ENCODE measurements around the gene FZD10. TPM values are rescaled to one million over a fixed set of nuclear protein-coding genes. Genes with fewer than 3 reads are reported as not detected.

The FZD10 gene, protein sequence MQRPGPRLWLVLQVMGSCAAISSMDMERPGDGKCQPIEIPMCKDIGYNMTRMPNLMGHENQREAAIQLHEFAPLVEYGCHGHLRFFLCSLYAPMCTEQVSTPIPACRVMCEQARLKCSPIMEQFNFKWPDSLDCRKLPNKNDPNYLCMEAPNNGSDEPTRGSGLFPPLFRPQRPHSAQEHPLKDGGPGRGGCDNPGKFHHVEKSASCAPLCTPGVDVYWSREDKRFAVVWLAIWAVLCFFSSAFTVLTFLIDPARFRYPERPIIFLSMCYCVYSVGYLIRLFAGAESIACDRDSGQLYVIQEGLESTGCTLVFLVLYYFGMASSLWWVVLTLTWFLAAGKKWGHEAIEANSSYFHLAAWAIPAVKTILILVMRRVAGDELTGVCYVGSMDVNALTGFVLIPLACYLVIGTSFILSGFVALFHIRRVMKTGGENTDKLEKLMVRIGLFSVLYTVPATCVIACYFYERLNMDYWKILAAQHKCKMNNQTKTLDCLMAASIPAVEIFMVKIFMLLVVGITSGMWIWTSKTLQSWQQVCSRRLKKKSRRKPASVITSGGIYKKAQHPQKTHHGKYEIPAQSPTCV
- under 1 TPM; 0.14 to 0.40 TPM for total RNA-seq
- long read RNA-seq, partial matches to known transcripts, result 0 of 4 reads
- long read RNA-seq, other reads (novel, unspliced or antisense), result 0 of 4 reads

DNA sequence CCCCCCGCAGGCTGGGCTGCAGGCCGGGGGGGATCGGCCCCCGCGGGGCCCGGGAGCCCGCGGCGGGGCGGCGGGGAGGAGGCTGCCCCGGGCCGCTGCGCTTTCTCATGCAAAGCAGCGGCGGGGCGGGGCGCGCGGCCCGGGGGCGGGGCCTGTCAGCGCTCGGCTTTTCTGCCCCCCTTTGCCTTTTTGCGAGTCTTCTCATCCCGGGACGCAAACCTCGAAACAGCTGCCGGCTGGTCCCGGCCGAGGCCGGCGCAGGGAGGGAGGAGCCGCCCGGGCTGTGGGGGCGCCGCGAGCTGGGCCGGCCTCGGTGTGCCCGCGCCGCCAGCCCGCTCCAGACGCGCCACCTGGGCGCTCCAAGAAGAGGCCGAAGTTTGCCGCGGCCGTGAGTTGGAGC lies at the start of gene FZD10:
FZD10 (plus strand) TSS at position 198 of the 400 bp plus-strand sequence. CDS start 479 bp downstream, outside the sequence.
- DNase-seq, result peak; percentile 19 to 25
- no peak for ATAC-seq
- intact Hi-C loops (cut with DNase I, micrococcal nuclease), result no loop called here

DNA sequence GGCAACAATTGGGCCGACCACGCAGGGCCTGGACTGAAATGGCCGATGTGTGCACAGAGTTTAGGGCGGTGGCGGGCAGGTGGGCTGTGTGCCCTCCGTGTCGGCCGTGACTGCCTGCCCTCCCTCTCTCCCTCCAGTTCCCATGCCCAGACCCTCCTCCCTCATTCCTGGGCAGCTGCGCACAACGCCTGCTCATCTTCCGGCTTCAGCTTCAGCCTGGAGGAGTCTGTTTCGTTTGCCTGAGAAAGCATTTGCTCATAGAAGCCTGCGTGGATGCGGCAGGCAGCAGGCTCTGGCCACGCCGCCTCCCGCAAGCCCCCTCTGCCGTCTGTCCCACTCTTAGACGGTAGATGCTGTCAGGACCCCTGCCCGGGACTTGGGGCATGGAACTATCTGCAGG lies 47.3 kb upstream of the FZD10 start:
- no peak for DNase-seq
- ATAC-seq, result no peak
- intact Hi-C loops (cut with DNase I, micrococcal nuclease), result no loop called here

DNA sequence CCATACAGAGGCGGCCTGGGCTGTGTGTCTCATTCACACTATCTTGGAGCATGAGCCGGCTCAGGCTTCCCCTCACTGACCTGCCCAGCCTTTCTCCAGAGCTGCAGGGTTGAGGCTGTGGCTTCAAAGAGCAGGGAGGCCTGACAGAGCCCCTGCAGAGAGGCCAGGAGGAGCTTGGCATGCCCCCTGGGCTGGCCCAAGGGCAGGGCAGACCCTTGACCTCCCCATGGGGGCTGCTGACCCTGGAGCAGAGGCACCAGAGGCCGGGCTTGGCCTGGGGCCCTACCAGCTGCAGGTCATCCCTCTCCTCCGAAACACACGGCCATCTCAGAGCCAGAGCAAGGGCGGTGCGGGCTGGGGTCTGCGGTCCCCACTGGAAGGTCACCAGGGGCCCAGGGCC lies 46.6 kb upstream of the FZD10 start:
- DNase-seq, result no peak
- intact Hi-C loops (cut with DNase I, micrococcal nuclease), result no loop called here
- no peak for ATAC-seq

DNA sequence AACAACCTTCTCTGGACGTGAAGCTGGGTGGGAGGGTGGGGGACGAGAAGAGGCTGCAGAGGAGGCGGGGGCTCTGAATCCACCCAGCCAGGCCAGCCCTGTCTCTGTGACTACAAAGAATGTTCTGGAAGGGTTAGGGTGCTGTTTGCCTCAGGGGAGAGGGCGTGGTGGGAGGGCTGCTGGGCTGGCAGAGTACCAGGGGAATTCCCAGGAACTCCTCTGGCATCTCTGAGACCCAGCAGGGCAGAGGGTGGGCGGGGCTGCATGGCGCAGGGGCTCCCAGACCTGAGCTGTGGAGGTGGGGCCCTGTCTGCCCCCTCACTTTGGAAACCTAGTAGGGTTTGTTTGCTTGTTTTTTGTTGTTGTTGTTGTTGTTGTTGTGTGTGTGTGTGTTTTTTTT lies 45.5 kb upstream of the FZD10 start:
- no peak for ATAC-seq
- intact Hi-C loops (cut with DNase I, micrococcal nuclease), result no loop called here
- DNase-seq, result no peak

DNA sequence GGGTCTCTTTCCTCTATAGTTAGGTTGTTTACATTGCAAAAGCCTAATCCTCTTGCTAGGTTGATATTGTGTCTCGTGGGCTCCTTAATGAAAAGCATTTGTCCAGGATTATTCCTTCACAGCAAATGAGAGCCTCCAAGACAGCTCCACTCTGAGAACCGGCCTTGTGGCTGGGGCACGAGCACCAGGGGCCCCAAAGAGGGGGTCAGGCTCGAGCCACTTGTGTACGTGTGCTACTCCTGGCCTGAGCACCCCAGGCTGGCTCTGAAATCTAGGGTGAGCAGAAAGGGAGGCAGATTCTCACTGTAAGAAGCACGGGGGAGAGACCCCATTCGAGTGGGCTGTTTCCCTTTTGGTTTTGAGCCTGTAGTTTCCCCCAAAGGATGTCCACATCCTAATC lies 45.0 kb upstream of the FZD10 start:
- intact Hi-C loops (cut with DNase I, micrococcal nuclease), result no loop called here
- no peak for DNase-seq
- ATAC-seq, result no peak

DNA sequence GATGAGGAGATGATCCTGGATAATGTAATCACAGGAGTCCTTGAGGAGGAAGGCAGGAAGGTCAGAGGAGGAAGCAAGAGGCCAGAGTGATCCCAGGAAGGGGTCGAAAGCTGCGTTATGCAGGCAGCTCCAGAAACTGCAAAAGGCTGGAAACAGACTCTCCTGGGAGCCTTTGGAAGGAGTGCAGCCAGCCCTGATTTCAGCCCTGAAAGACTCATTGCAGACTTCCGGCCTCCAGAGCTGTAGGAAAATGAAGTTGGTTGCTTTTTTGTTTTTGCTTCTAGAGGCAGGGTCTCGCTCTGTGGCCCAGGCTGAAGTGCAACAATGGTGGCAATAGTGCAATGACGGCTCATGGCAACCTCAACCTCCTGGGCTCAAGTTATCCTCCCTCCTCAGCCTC lies 44.6 kb upstream of the FZD10 start:
- no peak for DNase-seq
- intact Hi-C loops (cut with DNase I, micrococcal nuclease), result no loop called here
- ATAC-seq, result no peak

DNA sequence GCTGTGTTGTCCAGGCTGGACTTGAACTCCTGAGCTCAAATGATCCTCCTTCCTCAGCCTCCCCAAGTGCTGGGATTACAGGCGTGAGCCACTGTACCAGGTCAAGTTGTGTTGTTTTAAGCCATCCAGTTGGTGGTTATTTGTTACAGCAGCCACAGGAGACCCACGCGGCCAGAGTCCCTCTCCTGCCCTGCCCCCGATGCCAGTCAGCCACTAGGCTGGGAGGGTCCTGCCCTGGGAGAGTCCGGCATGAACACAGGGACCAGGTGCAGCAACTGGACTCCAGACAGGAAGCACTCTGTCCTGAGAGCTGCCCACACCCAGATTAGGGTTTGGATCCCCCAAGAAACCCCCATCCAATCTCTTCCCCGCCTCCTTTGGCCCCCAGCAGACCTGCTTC lies 44.1 kb upstream of the FZD10 start:
- DNase-seq (no peak), ATAC-seq (no peak)

DNA sequence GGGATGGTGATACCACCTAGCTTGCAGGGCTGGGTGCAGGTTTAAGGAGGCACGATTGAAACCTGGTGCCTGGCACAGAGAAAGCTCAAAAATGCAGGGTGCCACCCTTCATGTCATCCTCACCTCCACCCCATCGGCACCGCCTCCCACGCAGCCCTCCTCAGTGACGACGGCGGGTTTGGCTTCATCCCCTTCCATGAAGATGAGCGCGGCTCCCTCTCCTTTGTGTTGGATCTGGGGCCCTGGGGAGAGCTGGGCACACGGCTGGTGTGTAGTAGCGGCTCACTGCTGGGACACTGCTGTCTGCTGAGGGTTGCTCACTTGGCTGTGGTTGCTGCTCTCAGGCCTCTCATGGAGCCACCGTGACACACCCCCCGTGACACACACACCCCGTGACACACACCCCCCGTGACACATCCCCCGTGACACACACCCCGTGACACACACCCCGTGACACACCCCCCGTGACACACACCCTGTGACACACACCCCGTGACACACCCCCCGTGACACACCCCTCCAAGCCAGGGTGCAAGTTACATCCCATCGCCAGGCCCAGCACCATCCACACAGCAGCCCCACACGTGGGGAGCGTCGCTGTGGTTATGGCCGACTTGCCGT lies 42.9 kb upstream of the FZD10 start:
- intact Hi-C loops (cut with DNase I, micrococcal nuclease), result no loop called here
- ATAC-seq, result no peak
- no peak for DNase-seq

More for the DNA sequence above, 44.1 kb upstream of the FZD10 start:
- intact Hi-C loops (cut with DNase I, micrococcal nuclease), result no loop called here

DNA sequence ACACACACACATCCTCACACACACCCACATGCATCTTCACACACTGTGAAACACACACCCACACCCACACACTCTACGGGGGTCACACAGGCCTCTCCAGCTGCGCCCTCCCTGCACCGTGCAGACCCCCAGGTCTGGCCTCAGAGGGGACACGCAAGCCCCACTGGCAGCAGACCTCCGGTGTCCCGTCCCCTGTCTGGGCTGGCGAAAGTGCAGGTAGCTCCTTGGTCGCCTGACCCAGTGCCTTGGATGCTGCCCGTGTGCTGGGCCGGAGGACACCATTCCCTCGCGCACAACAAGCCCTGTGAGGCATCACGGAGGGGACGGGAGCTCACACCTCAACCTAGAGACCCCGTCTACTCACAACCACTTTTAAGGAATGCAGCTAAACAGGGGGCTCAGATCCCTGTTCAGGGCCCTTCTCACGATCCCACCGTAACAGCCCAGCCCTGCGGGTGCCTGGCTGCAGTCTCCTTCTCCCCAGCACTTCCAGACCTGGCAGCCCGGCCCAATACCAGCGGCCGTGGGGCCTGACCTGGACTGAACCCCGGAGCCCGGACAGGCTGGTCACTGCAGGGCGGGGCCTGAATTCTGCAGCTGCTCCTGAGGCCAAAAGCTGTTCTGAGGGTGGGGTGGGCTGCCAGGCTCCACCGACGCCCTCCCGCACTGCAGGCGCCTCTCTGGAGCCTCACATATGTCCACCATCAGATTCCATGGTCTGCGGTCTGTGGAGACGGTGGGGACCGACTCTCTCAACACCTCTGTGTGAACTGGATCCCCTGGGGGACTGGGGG lies 42.1 kb upstream of the FZD10 start:
- intact Hi-C loops (cut with DNase I, micrococcal nuclease), result no loop called here
- no peak for DNase-seq
- no peak for ATAC-seq

DNA sequence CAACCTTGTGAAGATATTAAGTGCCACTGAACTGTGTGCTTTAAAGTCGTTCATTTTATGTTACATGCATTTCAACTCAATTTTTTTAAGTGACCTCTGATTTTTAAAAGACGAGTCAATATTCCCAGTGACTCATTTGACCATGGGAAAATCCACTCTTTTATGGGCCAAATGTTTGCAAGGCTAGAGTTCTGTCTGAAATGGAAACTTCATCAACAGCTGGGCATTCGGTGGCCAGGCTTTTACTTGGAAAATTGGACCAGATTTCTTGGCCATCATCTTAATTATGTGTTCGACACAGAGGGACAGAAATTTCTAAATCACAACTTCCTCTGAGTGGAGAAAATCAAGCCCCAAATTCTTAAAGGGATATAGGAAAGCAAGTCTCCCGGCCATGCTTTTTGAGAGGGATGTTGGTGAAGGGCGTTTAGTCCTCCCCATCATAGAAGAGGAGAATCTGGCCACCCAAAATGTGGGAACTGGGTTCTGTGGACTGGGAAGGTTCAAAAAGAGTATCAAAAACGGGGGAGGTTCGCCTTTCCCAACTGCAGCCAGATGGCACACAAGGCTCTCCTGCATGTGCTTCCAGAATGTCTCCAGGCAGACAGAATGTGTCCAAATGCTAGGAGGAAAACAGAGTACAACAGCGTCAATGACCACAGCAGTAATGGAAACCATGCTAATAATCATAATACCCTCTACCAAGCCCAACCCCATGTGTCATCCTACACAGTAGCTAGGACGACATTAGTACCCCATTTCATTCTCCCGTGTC lies 40.9 kb upstream of the FZD10 start:
- DNase-seq (no peak), ATAC-seq (no peak)
- intact Hi-C loops (cut with DNase I, micrococcal nuclease), result no loop called here

DNA sequence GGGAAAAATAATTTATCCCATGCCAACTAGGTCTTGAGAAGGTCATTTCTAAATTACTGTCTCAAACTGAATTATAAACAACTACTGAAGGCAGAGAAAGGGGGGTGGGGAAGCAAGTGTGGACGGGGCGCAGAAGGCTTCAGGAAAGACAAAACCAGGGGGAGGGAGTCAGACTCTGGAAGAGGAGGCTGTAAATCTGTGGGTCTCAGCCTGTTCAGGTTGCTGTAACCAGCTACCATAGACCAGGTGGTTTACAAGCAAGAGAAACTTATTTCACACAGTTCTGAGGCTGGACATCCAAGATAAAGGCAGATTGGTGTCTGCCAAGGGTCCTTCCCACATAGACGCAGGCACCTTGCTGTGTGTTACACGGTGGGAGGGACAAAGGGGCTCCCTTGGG lies 39.9 kb upstream of the FZD10 start:
- no peak for DNase-seq
- intact Hi-C loops (cut with DNase I, micrococcal nuclease), result no loop called here

DNA sequence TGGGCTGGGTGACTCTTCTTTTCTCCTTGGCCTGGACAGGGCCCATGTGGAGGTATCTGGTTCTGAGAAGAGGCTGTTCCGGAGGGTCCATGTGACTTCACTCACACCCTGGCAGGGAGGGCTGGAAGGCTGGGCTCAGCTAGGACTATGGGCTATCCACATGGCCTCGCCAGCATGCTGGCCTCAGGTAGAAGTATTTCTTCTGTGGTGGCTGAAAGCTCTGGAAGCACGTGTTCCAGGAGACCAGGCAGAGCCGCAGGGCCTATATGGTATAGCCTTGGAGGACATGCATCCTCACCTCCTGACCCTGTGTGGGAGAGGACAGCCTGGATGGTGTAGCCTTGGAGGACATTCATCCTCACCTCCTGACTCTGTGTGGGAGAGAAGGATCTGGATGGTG lies 38.2 kb upstream of the FZD10 start:
- no peak for ATAC-seq
- intact Hi-C loops (cut with DNase I, micrococcal nuclease), result no loop called here
- no peak for DNase-seq

More for the DNA sequence above, 39.9 kb upstream of the FZD10 start:
- no peak for ATAC-seq

DNA sequence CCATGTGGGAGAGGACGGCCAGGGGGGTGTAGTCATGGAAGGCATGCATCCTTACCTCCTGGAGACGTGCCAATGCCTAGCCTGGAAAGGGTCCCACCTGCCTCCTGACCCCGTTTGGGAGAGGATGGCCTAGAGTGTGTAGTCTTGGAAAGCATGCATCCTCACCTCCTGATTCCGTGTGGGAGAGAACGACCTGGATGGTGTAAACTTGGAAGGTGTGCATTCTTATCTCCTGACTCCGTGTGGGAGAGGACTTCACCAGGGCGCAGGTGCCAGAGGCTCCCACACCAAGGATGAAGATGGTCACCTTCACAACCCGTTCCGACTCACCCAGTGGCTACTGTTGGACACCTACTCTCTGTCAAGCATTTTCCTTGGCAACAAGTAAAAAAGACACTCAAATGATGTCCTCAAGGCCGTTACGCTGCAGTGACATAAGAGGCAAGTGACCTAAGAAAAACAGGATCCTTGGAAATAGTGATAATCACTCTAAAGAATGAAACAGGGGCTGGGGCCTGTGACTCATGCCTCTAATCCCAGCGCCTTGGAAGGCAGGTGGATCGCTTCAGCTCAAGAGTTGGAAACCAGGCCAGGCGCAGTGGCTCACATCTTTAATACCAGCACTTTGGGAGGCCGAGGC lies 37.5 kb upstream of the FZD10 start:
- intact Hi-C loops (cut with DNase I, micrococcal nuclease), result no loop called here
- DNase-seq (no peak), ATAC-seq (no peak)

DNA sequence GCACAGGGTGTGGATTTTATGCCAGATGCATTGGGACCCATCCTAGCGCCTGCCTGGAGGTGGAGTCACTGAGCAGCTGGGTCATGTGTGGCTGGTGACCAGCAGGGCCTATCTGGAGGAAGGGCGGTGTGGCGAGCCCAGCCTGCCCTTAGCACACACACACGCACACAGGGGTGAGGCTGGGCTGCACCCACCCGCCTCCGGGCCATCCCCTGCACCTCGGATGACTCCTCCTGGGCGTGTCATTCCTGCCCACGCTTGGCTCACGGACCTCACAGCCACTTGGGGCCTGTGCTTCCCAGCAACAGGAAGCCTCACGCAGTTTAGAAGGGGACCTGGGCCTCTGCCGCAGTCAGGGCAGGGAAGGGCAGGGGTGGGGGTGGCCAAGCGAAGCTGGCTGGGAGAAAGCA lies 36.2 kb upstream of the FZD10 start:
- intact Hi-C loops (cut with DNase I, micrococcal nuclease), result no loop called here
- DNase-seq, result no peak
- ATAC-seq, result no peak

DNA sequence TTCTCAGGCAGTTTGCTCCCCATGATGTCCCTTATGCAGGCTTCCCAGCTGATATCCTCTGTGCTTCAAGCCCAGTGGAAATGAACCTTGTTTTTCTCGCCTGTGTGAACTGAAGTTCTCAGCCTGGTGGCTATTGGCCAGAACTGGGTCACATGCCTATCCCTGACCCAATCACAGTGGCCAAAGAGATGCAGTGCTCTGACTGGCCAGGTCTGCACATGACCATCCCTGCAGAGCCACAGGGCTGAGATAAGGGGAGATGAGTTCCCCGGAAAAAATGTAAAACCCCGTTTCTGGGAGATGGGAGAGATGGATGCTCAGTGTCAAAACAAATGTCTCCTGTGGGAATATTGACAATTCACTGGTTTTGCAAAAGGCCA lies 34.7 kb upstream of the FZD10 start:
- ATAC-seq (no peak), DNase-seq (no peak)
- intact Hi-C loops (cut with DNase I, micrococcal nuclease), result no loop called here

DNA sequence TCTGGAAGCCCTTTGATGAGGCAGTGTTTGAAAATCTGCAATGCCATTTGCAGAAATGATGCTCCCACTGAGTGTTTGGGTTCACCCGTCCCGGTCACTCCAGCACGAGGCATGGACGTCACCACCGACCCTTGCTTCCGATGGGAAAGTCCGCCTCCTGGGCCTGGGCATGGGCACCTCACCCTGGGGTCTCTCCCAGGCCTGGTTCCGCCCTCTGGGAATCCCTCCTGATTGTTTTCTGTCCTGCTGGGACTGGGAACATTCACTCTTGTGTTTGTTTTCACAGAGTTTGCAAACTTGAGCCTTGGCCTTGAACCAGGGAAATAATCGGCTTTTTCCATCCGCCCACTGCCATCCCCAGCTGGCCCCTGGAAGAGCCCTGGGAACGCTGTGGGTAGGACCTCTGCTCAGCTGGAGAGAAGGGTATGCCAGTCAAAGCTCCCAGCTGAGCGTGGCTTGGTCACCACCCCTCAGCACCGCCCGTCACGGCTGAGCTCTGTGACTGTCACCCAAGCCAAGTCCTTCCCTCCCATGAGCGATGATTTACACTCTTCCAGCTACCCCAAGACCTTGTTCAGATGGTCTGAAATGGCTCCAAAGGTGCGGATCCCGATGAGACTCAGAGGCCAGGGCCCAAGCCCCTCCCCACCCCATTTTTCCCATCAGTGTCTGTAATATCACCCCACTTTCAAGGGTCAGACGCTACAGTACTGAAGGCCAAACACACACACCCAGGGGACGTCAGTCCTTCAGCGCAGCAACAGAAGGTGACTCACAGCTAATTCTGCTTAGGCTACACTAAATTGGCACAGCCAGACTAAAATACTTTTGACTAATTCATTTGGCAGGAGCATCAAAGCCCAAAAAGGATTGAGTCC lies 34.1 kb upstream of the FZD10 start:
- no peak for ATAC-seq
- DNase-seq, result no peak
- intact Hi-C loops (cut with DNase I, micrococcal nuclease), result no loop called here
